Measurements from ENCODE around the gene ZNF700. TPM values are rescaled to one million over a fixed set of nuclear protein-coding genes. Genes with fewer than 3 reads are reported as not detected.

ZNF700 gene
- total RNA-seq, 1 experiment from 2014 or later, result 9.3 TPM

DNA sequence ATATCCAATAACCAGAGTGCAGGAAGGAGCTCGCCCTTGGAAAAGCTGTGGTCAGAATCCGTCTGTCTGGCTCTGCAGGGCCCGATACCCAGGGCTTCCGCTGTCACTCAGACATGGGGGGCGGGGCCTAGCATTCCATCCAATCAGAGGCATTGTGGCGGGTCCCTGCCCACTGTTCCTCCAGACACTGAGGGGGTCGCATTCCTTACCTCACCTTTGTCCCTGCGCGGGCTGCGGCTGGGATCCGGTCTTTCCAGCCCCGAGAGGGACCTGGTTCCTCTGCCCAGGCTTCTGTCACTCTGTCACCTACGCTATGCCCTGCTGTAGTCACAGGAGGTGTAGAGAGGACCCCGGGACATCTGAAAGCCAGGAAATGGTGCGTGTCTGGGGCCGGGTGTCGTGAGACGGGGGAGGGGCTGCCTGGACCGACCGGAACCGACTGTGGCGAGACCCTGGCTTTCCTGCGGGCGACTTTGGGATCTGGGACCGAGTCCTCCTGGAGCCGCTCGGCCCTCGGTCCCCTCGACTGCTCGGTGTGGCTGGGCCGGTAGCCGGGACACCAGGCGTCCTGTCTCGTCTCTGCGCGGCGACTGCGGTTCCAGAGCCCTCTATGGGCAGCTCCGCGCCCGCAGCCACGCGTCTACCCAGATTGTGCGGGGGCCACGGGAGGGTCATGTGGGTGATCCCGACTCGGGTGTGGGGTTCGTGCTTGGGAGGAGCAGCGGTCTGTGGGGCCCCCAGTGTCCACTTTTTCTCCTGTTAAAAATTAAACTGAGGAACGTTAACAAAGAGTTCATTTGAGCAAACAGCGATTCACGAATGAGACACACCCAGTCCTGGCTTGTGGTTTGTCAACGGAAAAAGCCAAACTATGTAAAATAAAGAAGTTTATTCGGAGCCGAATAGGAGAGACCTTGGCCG lies 37.0 kb upstream of the ZNF700 start, which contains the start of gene ZNF69:
ZNF69 (plus strand) TSS at position 172 of the 921 bp plus-strand sequence; CDS start at position 314, 142 bp downstream.
- H3K27ac ChIP-seq (ENCODE audit: low read depth, low read length), result no peak within 1 kb of the TSS
- no peaks in the 10 kb centered on the region for H3K27me3 ChIP-seq (ENCODE audit: insufficient read depth, low read length)
- no peak for DNase-seq (ENCODE audit: low read depth, low spot score)
- no peaks in the 10 kb centered on the region for H3K79me2 ChIP-seq (ENCODE audit: insufficient read depth, low read length)
- no peaks in the 10 kb centered on the region for H3K9me2 ChIP-seq (ENCODE audit: insufficient read depth)
- no peak within 1 kb of the TSS for H3K4me3 ChIP-seq (replicated peaks in 1 of 2; ENCODE audit: low read depth in 1 of 2, low read length in 2 of 2)
- no peak within 1 kb of the TSS for H2AFZ ChIP-seq (ENCODE audit: low read depth, low read length, poor library complexity, severe bottlenecking)
- TF ChIP-seq SP1 (IDR thresholded peaks at IDR 0.05; ENCODE audit: low read depth) (no peak), ATF3 (IDR thresholded peaks at IDR 0.05) (no peak), TCF7L2 (IDR thresholded peaks at IDR 0.05; ENCODE audit: borderline replicate concordance, extremely low read depth, insufficient read depth, insufficient read length) (no peak), ZFX (IDR thresholded peaks at IDR 0.05) (no peak), ZNF274 (IDR thresholded peaks at IDR 0.05; ENCODE audit: low read depth, low read length) (no peak), FOSL1 (IDR thresholded peaks at IDR 0.05; ENCODE audit: low read depth) (no peak), POLR2A (IDR thresholded peaks at IDR 0.05; ENCODE audit: borderline replicate concordance, extremely low read depth, insufficient read depth, insufficient read length) (no peak), REST (IDR thresholded peaks at IDR 0.05; ENCODE audit: low read depth) (no peak), CBX3 (IDR thresholded peaks at IDR 0.05; ENCODE audit: low read depth) (no peak), CEBPB (IDR thresholded peaks at IDR 0.05; ENCODE audit: low read depth) (no peak), RAD21 (IDR thresholded peaks at IDR 0.05; ENCODE audit: low read depth) (no peak), EZH2phosphoT487 (IDR thresholded peaks at IDR 0.05; ENCODE audit: borderline replicate concordance) (no peak), EZH2 (IDR thresholded peaks at IDR 0.05) (no peak), YY1 (IDR thresholded peaks at IDR 0.05; ENCODE audit: extremely low read depth, insufficient replicate concordance, low read depth, low read length) (no peak), ELF1 (IDR thresholded peaks at IDR 0.05; ENCODE audit: borderline replicate concordance, low read depth) (no peak), JUND (IDR thresholded peaks at IDR 0.05) (no peak), POLR2AphosphoS5 (IDR thresholded peaks at IDR 0.05; ENCODE audit: low read depth, low read length) (no peak), SRF (IDR thresholded peaks at IDR 0.05; ENCODE audit: low read depth) (no peak)
- TF ChIP-seq, protein P1, sequence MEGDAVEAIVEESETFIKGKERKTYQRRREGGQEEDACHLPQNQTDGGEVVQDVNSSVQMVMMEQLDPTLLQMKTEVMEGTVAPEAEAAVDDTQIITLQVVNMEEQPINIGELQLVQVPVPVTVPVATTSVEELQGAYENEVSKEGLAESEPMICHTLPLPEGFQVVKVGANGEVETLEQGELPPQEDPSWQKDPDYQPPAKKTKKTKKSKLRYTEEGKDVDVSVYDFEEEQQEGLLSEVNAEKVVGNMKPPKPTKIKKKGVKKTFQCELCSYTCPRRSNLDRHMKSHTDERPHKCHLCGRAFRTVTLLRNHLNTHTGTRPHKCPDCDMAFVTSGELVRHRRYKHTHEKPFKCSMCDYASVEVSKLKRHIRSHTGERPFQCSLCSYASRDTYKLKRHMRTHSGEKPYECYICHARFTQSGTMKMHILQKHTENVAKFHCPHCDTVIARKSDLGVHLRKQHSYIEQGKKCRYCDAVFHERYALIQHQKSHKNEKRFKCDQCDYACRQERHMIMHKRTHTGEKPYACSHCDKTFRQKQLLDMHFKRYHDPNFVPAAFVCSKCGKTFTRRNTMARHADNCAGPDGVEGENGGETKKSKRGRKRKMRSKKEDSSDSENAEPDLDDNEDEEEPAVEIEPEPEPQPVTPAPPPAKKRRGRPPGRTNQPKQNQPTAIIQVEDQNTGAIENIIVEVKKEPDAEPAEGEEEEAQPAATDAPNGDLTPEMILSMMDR (IDR thresholded peaks at IDR 0.05 in 2 of 3, conservative IDR thresholded peaks at IDR 0.05 in 1 of 3; ENCODE audit: borderline replicate concordance in 1 of 3, insufficient read depth in 1 of 3, low read depth in 2 of 3, low read length in 2 of 3), result no peak
- TF ChIP-seq, protein P2, sequence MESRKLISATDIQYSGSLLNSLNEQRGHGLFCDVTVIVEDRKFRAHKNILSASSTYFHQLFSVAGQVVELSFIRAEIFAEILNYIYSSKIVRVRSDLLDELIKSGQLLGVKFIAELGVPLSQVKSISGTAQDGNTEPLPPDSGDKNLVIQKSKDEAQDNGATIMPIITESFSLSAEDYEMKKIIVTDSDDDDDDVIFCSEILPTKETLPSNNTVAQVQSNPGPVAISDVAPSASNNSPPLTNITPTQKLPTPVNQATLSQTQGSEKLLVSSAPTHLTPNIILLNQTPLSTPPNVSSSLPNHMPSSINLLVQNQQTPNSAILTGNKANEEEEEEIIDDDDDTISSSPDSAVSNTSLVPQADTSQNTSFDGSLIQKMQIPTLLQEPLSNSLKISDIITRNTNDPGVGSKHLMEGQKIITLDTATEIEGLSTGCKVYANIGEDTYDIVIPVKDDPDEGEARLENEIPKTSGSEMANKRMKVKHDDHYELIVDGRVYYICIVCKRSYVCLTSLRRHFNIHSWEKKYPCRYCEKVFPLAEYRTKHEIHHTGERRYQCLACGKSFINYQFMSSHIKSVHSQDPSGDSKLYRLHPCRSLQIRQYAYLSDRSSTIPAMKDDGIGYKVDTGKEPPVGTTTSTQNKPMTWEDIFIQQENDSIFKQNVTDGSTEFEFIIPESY (IDR thresholded peaks at IDR 0.05; ENCODE audit: extremely low read depth, insufficient replicate concordance, low read length), result no peak
- H3K9ac ChIP-seq (ENCODE audit: low read length), result no peak within 1 kb of the TSS
- ATAC-seq, result no peak
- H3K4me1 ChIP-seq (ENCODE audit: control insufficient read depth in 1 of 2, insufficient read depth in 2 of 2, low read length in 2 of 2), result no peaks in the 10 kb centered on the region
- no peak within 1 kb of the TSS for H3K4me2 ChIP-seq (ENCODE audit: low read length)
- ChIA-PET CTCF (no interaction called here), RAD21 (ENCODE audit: low non-redundant PET in 1 of 2, low total read pairs in 2 of 2, uncharacterized antibody in 2 of 2, unreplicated experiment in 2 of 2) (no interaction called here), POLR2A (no interaction called here)
- no peaks in the 10 kb centered on the region for H3K36me3 ChIP-seq (ENCODE audit: control insufficient read depth in 1 of 2, insufficient read depth in 2 of 2, low read length in 2 of 2)
- intact Hi-C loops (cut with micrococcal nuclease), result no loop called here
- no peaks in the 10 kb centered on the region for H4K20me1 ChIP-seq (ENCODE audit: insufficient read depth)
- no TSS peak for BruUV-seq (replicated peaks)
- peaks cover 8 to 12% of the 10 kb centered on the region in 2 experiments; a peak in 2 of 4 replicates for H3K9me3 ChIP-seq (ENCODE audit: control insufficient read depth in 1 of 2, insufficient read depth in 1 of 2, low read depth in 1 of 2, low read length in 2 of 2)
